ENCODE results near the gene PTHLH.

- no peak for TF ChIP-seq POLR2AphosphoS5 (IDR thresholded peaks at IDR 0.05; ENCODE audit: low read depth, low read length)
- TF ChIP-seq, protein P1, sequence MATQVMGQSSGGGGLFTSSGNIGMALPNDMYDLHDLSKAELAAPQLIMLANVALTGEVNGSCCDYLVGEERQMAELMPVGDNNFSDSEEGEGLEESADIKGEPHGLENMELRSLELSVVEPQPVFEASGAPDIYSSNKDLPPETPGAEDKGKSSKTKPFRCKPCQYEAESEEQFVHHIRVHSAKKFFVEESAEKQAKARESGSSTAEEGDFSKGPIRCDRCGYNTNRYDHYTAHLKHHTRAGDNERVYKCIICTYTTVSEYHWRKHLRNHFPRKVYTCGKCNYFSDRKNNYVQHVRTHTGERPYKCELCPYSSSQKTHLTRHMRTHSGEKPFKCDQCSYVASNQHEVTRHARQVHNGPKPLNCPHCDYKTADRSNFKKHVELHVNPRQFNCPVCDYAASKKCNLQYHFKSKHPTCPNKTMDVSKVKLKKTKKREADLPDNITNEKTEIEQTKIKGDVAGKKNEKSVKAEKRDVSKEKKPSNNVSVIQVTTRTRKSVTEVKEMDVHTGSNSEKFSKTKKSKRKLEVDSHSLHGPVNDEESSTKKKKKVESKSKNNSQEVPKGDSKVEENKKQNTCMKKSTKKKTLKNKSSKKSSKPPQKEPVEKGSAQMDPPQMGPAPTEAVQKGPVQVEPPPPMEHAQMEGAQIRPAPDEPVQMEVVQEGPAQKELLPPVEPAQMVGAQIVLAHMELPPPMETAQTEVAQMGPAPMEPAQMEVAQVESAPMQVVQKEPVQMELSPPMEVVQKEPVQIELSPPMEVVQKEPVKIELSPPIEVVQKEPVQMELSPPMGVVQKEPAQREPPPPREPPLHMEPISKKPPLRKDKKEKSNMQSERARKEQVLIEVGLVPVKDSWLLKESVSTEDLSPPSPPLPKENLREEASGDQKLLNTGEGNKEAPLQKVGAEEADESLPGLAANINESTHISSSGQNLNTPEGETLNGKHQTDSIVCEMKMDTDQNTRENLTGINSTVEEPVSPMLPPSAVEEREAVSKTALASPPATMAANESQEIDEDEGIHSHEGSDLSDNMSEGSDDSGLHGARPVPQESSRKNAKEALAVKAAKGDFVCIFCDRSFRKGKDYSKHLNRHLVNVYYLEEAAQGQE (IDR thresholded peaks at IDR 0.05; ENCODE audit: insufficient read depth in 1 of 2, low read depth in 2 of 2, low read length in 2 of 2) = no peak
- no peak for TF ChIP-seq SIN3A (IDR thresholded peaks at IDR 0.05; ENCODE audit: borderline replicate concordance, insufficient read depth, low read length)
- no peak for TF ChIP-seq TAF1 (IDR thresholded peaks at IDR 0.05; ENCODE audit: borderline replicate concordance, insufficient read depth, low read length)
These were observed 61.1 kb downstream of the PTHLH start for GRCh38 chr12:27911397-27911796.
